ENCODE data around the gene TECPR2.

GRCh38 chr14:102333390-102333789 is 29.4 kb upstream of the TECPR2 start:
- TF ChIP-seq CTCF (IDR thresholded peaks at IDR 0.05): no peak
- no peak for TF ChIP-seq ZBTB21 (CRISPR knock-in tag; IDR thresholded peaks at IDR 0.05; ENCODE audit: borderline replicate concordance)
- no peak for TF ChIP-seq ETV6 (CRISPR knock-in tag; IDR thresholded peaks at IDR 0.05)
- TF ChIP-seq, protein P1, sequence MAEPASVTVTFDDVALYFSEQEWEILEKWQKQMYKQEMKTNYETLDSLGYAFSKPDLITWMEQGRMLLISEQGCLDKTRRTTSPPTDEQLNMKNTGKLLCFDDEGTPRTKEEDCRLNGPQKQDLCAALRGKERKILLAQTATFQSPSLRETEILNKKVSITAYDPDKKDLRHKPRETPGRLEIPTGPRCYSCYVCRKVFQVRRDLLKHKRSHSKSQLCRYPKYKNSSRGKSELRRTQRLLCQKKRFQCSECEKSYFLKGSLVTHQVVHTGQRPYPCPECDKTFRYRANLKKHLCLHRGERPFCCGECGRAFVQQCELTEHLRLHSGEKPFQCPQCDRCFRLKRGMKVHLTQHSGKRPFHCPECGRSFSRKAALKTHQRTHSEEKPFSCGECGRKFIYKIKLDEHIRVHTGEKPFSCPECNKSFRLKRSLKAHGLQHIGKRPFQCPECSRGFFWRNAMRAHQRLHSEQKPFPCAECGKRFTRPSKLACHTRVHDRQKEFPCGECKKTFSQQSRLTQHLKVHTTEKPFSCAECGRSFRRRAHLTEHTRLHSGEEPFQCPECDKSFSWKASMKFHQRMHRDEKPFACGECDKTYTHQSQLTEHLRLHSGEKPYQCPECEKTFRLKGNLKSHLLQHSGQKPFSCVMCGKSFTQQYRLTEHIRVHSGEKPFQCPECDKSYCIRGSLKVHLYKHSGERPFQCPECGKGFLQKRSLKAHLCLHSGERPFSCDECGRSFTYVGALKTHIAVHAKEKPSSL (CRISPR knock-in tag; conservative IDR thresholded peaks at IDR 0.05): no peak
- no peak for TF ChIP-seq STAT6 (CRISPR knock-in tag; conservative IDR thresholded peaks at IDR 0.05; ENCODE audit: low read depth)
- TF ChIP-seq, protein P2, sequence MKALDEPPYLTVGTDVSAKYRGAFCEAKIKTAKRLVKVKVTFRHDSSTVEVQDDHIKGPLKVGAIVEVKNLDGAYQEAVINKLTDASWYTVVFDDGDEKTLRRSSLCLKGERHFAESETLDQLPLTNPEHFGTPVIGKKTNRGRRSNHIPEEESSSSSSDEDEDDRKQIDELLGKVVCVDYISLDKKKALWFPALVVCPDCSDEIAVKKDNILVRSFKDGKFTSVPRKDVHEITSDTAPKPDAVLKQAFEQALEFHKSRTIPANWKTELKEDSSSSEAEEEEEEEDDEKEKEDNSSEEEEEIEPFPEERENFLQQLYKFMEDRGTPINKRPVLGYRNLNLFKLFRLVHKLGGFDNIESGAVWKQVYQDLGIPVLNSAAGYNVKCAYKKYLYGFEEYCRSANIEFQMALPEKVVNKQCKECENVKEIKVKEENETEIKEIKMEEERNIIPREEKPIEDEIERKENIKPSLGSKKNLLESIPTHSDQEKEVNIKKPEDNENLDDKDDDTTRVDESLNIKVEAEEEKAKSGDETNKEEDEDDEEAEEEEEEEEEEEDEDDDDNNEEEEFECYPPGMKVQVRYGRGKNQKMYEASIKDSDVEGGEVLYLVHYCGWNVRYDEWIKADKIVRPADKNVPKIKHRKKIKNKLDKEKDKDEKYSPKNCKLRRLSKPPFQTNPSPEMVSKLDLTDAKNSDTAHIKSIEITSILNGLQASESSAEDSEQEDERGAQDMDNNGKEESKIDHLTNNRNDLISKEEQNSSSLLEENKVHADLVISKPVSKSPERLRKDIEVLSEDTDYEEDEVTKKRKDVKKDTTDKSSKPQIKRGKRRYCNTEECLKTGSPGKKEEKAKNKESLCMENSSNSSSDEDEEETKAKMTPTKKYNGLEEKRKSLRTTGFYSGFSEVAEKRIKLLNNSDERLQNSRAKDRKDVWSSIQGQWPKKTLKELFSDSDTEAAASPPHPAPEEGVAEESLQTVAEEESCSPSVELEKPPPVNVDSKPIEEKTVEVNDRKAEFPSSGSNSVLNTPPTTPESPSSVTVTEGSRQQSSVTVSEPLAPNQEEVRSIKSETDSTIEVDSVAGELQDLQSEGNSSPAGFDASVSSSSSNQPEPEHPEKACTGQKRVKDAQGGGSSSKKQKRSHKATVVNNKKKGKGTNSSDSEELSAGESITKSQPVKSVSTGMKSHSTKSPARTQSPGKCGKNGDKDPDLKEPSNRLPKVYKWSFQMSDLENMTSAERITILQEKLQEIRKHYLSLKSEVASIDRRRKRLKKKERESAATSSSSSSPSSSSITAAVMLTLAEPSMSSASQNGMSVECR (CRISPR knock-in tag; IDR thresholded peaks at IDR 0.05; ENCODE audit: borderline replicate concordance): no peak
- no peak for TF ChIP-seq USF2 (CRISPR knock-in tag; IDR thresholded peaks at IDR 0.05)
- TF ChIP-seq, protein P3, sequence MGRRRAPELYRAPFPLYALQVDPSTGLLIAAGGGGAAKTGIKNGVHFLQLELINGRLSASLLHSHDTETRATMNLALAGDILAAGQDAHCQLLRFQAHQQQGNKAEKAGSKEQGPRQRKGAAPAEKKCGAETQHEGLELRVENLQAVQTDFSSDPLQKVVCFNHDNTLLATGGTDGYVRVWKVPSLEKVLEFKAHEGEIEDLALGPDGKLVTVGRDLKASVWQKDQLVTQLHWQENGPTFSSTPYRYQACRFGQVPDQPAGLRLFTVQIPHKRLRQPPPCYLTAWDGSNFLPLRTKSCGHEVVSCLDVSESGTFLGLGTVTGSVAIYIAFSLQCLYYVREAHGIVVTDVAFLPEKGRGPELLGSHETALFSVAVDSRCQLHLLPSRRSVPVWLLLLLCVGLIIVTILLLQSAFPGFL (CRISPR knock-in tag; IDR thresholded peaks at IDR 0.05; ENCODE audit: borderline replicate concordance): no peak
- TF ChIP-seq, protein P4, sequence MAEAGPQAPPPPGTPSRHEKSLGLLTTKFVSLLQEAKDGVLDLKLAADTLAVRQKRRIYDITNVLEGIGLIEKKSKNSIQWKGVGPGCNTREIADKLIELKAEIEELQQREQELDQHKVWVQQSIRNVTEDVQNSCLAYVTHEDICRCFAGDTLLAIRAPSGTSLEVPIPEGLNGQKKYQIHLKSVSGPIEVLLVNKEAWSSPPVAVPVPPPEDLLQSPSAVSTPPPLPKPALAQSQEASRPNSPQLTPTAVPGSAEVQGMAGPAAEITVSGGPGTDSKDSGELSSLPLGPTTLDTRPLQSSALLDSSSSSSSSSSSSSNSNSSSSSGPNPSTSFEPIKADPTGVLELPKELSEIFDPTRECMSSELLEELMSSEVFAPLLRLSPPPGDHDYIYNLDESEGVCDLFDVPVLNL (CRISPR knock-in tag; IDR thresholded peaks at IDR 0.05; ENCODE audit: borderline replicate concordance, low read depth): no peak
- no peak for TF ChIP-seq CREM (CRISPR knock-in tag; IDR thresholded peaks at IDR 0.05)
- TF ChIP-seq MXD4 (CRISPR knock-in tag; IDR thresholded peaks at IDR 0.05; ENCODE audit: borderline replicate concordance): no peak
- TF ChIP-seq CBFB (CRISPR knock-in tag; IDR thresholded peaks at IDR 0.05; ENCODE audit: low read depth): no peak
- TF ChIP-seq IRF1 (CRISPR knock-in tag; IDR thresholded peaks at IDR 0.05): no peak
